Chondrocyte (in vitro differentiated cells): ENCODE measurements around the gene TMEM138. TPM values are rescaled to one million over a fixed set of nuclear protein-coding genes. Genes with fewer than 3 reads are reported as not detected.
A peak's percentile ranks its signal among the peaks of the same experiment; 100 is the strongest.

Source experiments
- DNase-seq: peaks from one replicate; pipeline ENCODE4 v3.0.0; 2021; ENCODE audit warnings: mixed read lengths, low spot score
- H3K27ac Mint-ChIP-seq: one replicate; pipeline ENCODE4 v1.8.0; 2021; ENCODE audit warnings: mild to moderate bottlenecking, moderate library complexity, mixed read lengths; ENCODE audit not compliant: unreplicated experiment
- H3K27me3 Mint-ChIP-seq: 2 replicates; pipeline ENCODE4 v1.8.0; 2021; ENCODE audit warnings: low read depth, mixed read lengths
- H3K36me3 Mint-ChIP-seq: 2 replicates; pipeline ENCODE4 v1.8.0; 2021; ENCODE audit warnings: low read depth, mixed read lengths
- H3K4me1 Mint-ChIP-seq: 2 replicates; pipeline ENCODE4 v1.8.0; 2021; ENCODE audit warnings: low read depth, mild to moderate bottlenecking, mixed read lengths
- H3K4me3 Mint-ChIP-seq: one replicate; pipeline ENCODE4 v1.8.0; 2021; ENCODE audit warnings: mild to moderate bottlenecking, moderate library complexity, mixed read lengths; ENCODE audit not compliant: unreplicated experiment
- H3K9me3 Mint-ChIP-seq: 2 replicates; pipeline ENCODE4 v1.8.0; 2021; ENCODE audit warnings: low read depth, mixed read lengths
- CTCF ChIP-seq: fragments of 200-600 bp; sonication (generic); IDR thresholded peaks from 2 replicates; pipeline ENCODE4 v1.5.0; 2021; ENCODE audit warnings: antibody characterized with exemption, mild to moderate bottlenecking, moderate library complexity
- total RNA-seq: library from RNA; stranded (reverse); gene quantifications from 3 replicates; pipeline ENCODE4 v1.2.1, GENCODE V29; 2021

TMEM138 gene
- total RNA-seq, 1 donor from 2014 or later, result 46.7 TPM

GRCh38 chr11:61417670-61418069 lies 55.5 kb downstream of the TMEM138 start:
- peaks cover 39% of the 10 kb centered on the region for H3K36me3 Mint-ChIP-seq
- H3K27ac Mint-ChIP-seq, result peak overlapping the region; percentile 79
- H3K4me3 Mint-ChIP-seq, result no peak overlapping the region
- H3K4me1 Mint-ChIP-seq, result peaks cover 17% of the 10 kb centered on the region
- no peak for TF ChIP-seq CTCF
- no peaks in the 10 kb centered on the region for H3K27me3 Mint-ChIP-seq
- H3K9me3 Mint-ChIP-seq, result no peaks in the 10 kb centered on the region
- DNase-seq, result no peak

GRCh38 chr11:61418136-61418535 lies 56.0 kb downstream of the TMEM138 start:
- Mint-ChIP-seq H3K27me3 (no peaks in the 10 kb centered on the region), H3K4me1 (peaks cover 17% of the 10 kb centered on the region), H3K27ac (peak overlapping the region; percentile 79), H3K4me3 (no peak overlapping the region), H3K36me3 (peaks cover 39% of the 10 kb centered on the region), H3K9me3 (no peaks in the 10 kb centered on the region)
- no peak for TF ChIP-seq CTCF
- DNase-seq, result no peak

Other genes with a start within 250 kb of the TMEM138 start
- gene VPS37C, start 200.9 kb upstream of the TMEM138 start, total RNA-seq, result 15.3 to 20.5 TPM (median 19.6 TPM) in 3 replicates
- not detected in 3 replicates for gene PGA3, start 158.9 kb upstream of the TMEM138 start, total RNA-seq
- gene PGA4, start 140.0 kb upstream of the TMEM138 start, total RNA-seq, result not detected in 3 replicates
- not detected in 3 replicates for gene PGA5, start 121.2 kb upstream of the TMEM138 start, total RNA-seq
- gene VWCE, start 67.1 kb upstream of the TMEM138 start, total RNA-seq, result 2.4 to 4.1 TPM (median 3.6 TPM) in 3 replicates
- gene DDB1, start 29.3 kb upstream of the TMEM138 start, total RNA-seq, result 188 to 264 TPM (median 194 TPM) in 3 replicates
- gene TKFC, start 29.1 kb upstream of the TMEM138 start, total RNA-seq, result 31.9 to 41.4 TPM (median 32.2 TPM) in 3 replicates
- 40.8 to 60.0 TPM (median 41.4 TPM) in 3 replicates for gene CYB561A3, start 492 bp upstream of the TMEM138 start, total RNA-seq
- 9.3 to 14.4 TPM (median 9.8 TPM) in 3 replicates for gene TMEM216, start 30.2 kb downstream of the TMEM138 start, total RNA-seq
- gene CPSF7, start 67.6 kb downstream of the TMEM138 start, total RNA-seq, result 61.2 to 66.2 TPM (median 65.0 TPM) in 3 replicates
- 33.8 to 34.8 TPM (median 34.5 TPM) in 3 replicates for gene SDHAF2, start 67.8 kb downstream of the TMEM138 start, total RNA-seq
- gene LRRC10B, start 146.4 kb downstream of the TMEM138 start, total RNA-seq, result 0.10 TPM in 1 of 3 replicates, not detected in the others
- gene SYT7, start 218.7 kb downstream of the TMEM138 start, total RNA-seq, result 0.92 to 2.0 TPM (median 1.5 TPM) in 3 replicates